Measurements from ENCODE around the gene IL37.
"Not testable (repeated sequence)": the region's sequence is repeated elsewhere in the genome, so short reads cannot be mapped to it uniquely, and the experiment has no call there.

The IL37 gene

GRCh38 chr2:112904883-112905282 lies 6.1 kb upstream of the IL37 start:
- TF ChIP-seq POLR2A (IDR thresholded peaks at IDR 0.05; ENCODE audit: low read length) (no peak), GATA1 (IDR thresholded peaks at IDR 0.05; ENCODE audit: low read depth, low read length) (no peak)

GRCh38 chr2:112906276-112906675 lies 4.7 kb upstream of the IL37 start:
- no peak for DNase-seq
- TF ChIP-seq POLR2A (IDR thresholded peaks at IDR 0.05; ENCODE audit: low read length) = no peak
- no peak for TF ChIP-seq GATA1 (IDR thresholded peaks at IDR 0.05; ENCODE audit: low read depth, low read length)

More at GRCh38 chr2:112904883-112905282, 6.1 kb upstream of the IL37 start:
- DNase-seq = peak in 1 of 2 experiments; percentile 8

- TF ChIP-seq GATA1 (IDR thresholded peaks at IDR 0.05; ENCODE audit: low read depth, low read length) (no peak), POLR2A (IDR thresholded peaks at IDR 0.05; ENCODE audit: low read length) (no peak)
- no peak for DNase-seq
Observed at GRCh38 chr2:112907001-112907949, 3.7 kb upstream of the IL37 start.

- not testable (repeated sequence) for DNase-seq
Observed at GRCh38 chr2:112908559-112908958, 2.4 kb upstream of the IL37 start.

GRCh38 chr2:112910219-112910618 lies 746 bp upstream of the IL37 start:
- no peak for DNase-seq
- TF ChIP-seq GATA1 (IDR thresholded peaks at IDR 0.05; ENCODE audit: low read depth, low read length) (no peak), POLR2A (IDR thresholded peaks at IDR 0.05; ENCODE audit: low read length) (no peak)

GRCh38 chr2:112912403-112912802 lies 1.4 kb downstream of the IL37 start:
- no peak for DNase-seq
- TF ChIP-seq POLR2A (IDR thresholded peaks at IDR 0.05; ENCODE audit: low read length) = no peak
- TF ChIP-seq GATA1 (IDR thresholded peaks at IDR 0.05; ENCODE audit: low read depth, low read length) = no peak

GRCh38 chr2:112915300-112916144 lies 4.6 kb downstream of the IL37 start:
- DNase-seq = no peak

DNA sequence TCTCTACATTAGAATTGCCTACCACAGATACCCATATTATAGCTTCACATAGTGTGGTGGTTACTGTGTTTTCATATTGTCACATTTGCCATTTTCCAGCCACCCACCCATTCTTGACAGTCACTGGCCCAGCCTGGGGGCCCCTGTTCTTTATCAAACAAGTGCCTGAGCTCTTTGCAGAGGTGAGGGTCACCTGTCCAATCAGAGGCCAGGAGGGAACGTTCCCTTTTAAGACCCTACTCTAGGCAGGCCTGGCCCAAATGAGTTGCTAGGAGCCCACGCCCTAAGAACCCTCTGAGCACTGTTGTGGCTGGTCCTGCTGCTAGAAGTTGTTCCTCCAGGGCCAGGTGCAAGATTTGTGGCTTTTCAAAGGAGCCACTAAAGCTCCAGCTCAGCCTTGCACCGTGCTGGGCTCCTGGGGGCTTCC lies 5.2 kb downstream of the IL37 start:
- TF ChIP-seq POLR2A (IDR thresholded peaks at IDR 0.05; ENCODE audit: low read length) (no peak), GATA1 (IDR thresholded peaks at IDR 0.05; ENCODE audit: low read depth, low read length) (no peak)
- DNase-seq = no peak

More at GRCh38 chr2:112915300-112916144, 4.6 kb downstream of the IL37 start:
- TF ChIP-seq GATA1 (IDR thresholded peaks at IDR 0.05; ENCODE audit: low read depth, low read length) = no peak
- TF ChIP-seq POLR2A (IDR thresholded peaks at IDR 0.05; ENCODE audit: low read length) = no peak

DNA sequence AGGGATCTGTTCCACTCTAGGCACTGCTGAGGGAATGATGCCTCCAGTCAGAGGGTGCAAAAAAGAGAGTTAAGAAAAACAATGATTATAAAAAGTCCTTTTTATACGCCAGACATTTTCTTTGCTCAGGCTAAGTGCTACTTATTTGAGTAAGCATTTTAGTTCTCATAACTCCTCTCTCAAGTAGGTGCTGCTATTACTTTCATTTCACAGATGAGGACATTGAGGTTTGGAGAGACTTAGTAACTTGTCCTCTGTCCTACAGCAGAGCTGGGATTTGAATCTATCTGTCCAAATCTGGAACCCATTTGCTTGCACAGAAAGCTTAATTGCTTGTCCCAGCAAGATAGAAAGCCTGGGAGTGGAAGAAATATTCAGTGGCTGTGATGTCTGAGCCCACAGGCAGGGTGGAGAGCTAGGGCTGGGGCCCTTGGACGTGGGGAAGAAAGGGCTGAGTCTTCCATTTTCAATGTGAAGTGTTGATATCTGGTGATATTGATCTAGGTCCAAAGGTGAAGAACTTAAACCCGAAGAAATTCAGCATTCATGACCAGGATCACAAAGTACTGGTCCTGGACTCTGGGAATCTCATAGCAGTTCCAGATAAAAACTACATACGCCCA lies 5.8 kb downstream of the IL37 start:
- TF ChIP-seq GATA1 (IDR thresholded peaks at IDR 0.05; ENCODE audit: low read depth, low read length) = no peak
- no peak for TF ChIP-seq POLR2A (IDR thresholded peaks at IDR 0.05; ENCODE audit: low read length)

DNA sequence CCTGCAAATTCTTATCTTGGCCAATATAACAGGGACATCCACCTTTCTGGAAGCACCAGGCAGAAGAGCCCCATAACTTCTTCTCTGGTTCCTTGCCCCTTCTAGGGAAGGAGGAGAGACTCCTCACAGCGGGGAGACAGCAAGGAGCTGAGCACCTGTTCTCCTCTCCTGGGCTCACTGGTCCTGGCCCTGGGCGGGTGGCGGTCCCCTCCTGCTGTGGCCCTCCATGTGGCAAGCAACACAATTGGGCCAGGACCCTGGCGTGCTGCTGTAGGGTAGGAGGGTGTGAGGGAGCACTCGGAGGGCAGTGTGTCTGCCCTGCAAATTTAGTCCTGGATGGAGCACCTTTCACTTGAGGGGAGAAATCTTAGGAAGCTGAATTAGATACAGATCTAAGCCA lies 6.9 kb downstream of the IL37 start:
- no peak for TF ChIP-seq POLR2A (IDR thresholded peaks at IDR 0.05; ENCODE audit: low read length)
- TF ChIP-seq GATA1 (IDR thresholded peaks at IDR 0.05; ENCODE audit: low read depth, low read length) = no peak
- DNase-seq = no peak

More for the DNA sequence above, 5.8 kb downstream of the IL37 start:
- DNase-seq = no peak

DNA sequence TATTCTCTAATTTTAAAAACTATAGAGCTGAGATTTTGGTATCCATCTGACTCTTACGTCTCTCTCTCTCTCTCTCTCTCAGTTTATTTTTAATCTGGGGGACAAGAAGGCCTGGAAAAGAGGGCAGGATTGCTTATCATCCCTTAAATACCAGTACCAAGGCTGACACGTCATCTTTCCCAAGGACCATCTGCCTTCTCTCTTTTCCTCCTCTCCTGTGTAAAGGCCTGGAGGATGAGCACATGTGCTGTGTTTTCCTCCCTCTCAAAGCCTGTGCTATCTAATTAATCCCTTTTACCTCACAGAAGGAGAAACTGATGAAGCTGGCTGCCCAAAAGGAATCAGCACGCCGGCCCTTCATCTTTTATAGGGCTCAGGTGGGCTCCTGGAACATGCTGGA lies 7.3 kb downstream of the IL37 start:
- no peak for DNase-seq
- TF ChIP-seq POLR2A (IDR thresholded peaks at IDR 0.05; ENCODE audit: low read length) (no peak), GATA1 (IDR thresholded peaks at IDR 0.05; ENCODE audit: low read depth, low read length) (no peak)

DNA sequence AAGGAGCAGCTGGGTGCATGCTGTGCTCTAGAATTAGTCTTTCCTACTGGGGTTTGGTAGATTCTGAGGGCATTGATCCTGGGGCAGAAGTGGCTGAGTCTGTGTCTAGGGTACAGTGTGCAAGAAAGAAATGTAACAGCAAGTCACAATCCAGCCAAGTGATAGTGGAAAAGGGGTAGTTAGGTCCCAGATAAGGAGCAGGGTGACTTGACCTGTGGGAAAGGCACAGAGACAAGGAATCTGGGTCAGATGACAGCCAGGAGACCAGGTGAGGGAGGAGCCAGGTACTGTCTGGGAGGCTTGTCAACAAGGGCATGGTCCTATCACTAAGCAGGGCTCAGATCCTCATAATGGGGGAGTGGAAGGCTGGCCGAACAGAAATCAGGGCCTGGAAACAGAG lies 8.1 kb downstream of the IL37 start:
- no peak for DNase-seq
- TF ChIP-seq GATA1 (IDR thresholded peaks at IDR 0.05; ENCODE audit: low read depth, low read length) (no peak), POLR2A (IDR thresholded peaks at IDR 0.05; ENCODE audit: low read length) (no peak)

DNA sequence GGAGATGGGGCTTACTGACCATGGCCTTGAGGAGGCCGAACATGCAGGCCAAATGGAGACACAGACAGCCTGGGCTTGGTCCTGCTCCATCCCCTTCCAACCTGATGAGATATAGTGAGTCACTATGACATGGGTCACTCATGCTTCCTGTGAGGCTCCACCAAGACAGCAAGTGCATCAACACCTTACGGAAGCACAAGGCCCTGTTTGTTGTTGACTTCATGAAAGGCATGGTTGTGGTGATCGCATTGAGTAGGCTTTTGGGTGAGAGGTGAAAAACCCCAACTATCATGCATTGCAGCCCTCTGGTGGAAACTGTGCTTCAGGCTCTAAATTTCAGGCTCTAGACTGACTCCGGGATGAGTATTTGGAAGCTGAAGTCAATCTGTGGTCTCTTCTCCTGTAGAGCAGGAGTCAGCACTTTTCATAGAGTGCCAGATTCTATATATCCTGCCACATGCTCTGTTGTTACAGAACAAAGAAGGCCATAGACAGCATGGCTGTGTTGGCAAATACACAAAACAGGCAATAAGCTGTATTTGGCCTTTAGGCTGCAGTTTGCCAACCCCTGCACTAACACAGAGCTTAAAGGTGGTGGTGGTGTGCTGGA lies 10.1 kb downstream of the IL37 start:
- no peak for TF ChIP-seq POLR2A (IDR thresholded peaks at IDR 0.05; ENCODE audit: low read length)
- no peak for TF ChIP-seq GATA1 (IDR thresholded peaks at IDR 0.05; ENCODE audit: low read depth, low read length)
- DNase-seq = no peak

Measured in erythroblast (primary cell).